T-cell (primary cell): ENCODE data around the gene SYT2. TPM values are rescaled to one million over a fixed set of nuclear protein-coding genes. Genes with fewer than 3 reads are reported as not detected.
"Not testable (repeated sequence)": the region's sequence is repeated elsewhere in the genome, so short reads cannot be mapped to it uniquely, and the experiment has no call there.

Source experiments
- ATAC-seq, 4 experiments: fragments of 200-7000 bp in 3 of 4; fragments of 150-1000 bp in 1 of 4; cut with Tn5 transposase; replicated peaks in 1 of 4; 1 replicate in 3 of 4; 2 replicates in 1 of 4; pipeline ENCODE4 v1.10.0; 2021; ENCODE audit warnings: moderate library complexity in 3 of 4, mild to moderate bottlenecking in 2 of 4, moderate number of reproducible peaks in 1 of 4
- CTCF ChIA-PET, 2 donors: fragments of 300-600 bp; sonication (Branson Sonifier 250); formaldehyde crosslinking; loops; one replicate each; lab custom pipeline; 2022; ENCODE audit warnings: antibody characterized with exemption in 2 of 2; lab: Charles Lee
- POLR2A ChIA-PET, 2 donors: fragments of 300-600 bp; sonication (Branson Sonifier 250); formaldehyde crosslinking; loops; one replicate each; lab custom pipeline; 2022; ENCODE audit warnings: antibody characterized with exemption in 2 of 2; lab: Charles Lee
- DNase-seq, 35 experiments: peaks; one replicate each; pipeline versions ENCODE4 v3.0.0 to v3.0.0-alpha.2; 2013 to 2023
- H3K27ac ChIP-seq: one replicate; pipeline ENCODE4 v1.5.1; 2013; ENCODE audit warnings: low read length
- H3K27me3 ChIP-seq, 2 experiments: replicated peaks in 1 of 2; 1 replicate in 1 of 2; 2 replicates in 1 of 2; pipeline versions ENCODE4 v1.6.1 to v1.7.0; 2013; ENCODE audit warnings: low read length in 1 of 2, mixed read lengths in 1 of 2; ENCODE audit not compliant: control insufficient read depth in 2 of 2, insufficient read depth in 2 of 2; ENCODE audit errors: extremely low read depth in 1 of 2
- H3K36me3 ChIP-seq, 2 donors: 1 replicate in 1 of 2; 2 replicates in 1 of 2; pipeline versions ENCODE4 v1.6.1 to v1.7.0; 2013; ENCODE audit warnings: low read length in 1 of 2; ENCODE audit not compliant: control insufficient read depth in 2 of 2, insufficient read depth in 1 of 2; ENCODE audit errors: extremely low read depth in 1 of 2
- H3K4me1 ChIP-seq, 2 experiments: 1 replicate in 1 of 2; 2 replicates in 1 of 2; pipeline versions ENCODE4 v1.6.1 to v1.7.0; 2013; ENCODE audit warnings: low read length in 2 of 2, mixed read lengths in 1 of 2; ENCODE audit not compliant: insufficient read depth in 2 of 2, control insufficient read depth in 1 of 2; ENCODE audit errors: extremely low read depth in 1 of 2
- H3K4me3 ChIP-seq, 2 donors: 1 replicate in 1 of 2; 2 replicates in 1 of 2; pipeline versions ENCODE4 v1.5.1 to v1.7.0; 2013; ENCODE audit warnings: mild to moderate bottlenecking in 2 of 2, low read length in 1 of 2, moderate library complexity in 1 of 2; ENCODE audit not compliant: control insufficient read depth in 1 of 2; ENCODE audit errors: extremely low read depth in 1 of 2
- H3K9me3 ChIP-seq: 2 replicates; pipeline ENCODE4 v1.7.0; 2013
- H3K27ac Mint-ChIP-seq, 2 donors: one replicate each; pipeline ENCODE4 v1.8.0; 2020 to 2021; ENCODE audit warnings: mild to moderate bottlenecking in 2 of 2, mixed read lengths in 2 of 2
- H3K27me3 Mint-ChIP-seq, 2 donors: one replicate each; pipeline ENCODE4 v1.8.0; 2021 to 2022; ENCODE audit warnings: mixed read lengths in 2 of 2
- H3K36me3 Mint-ChIP-seq: one replicate; pipeline ENCODE4 v1.8.0; 2021; ENCODE audit warnings: mixed read lengths
- H3K4me1 Mint-ChIP-seq, 3 donors: one replicate each; pipeline ENCODE4 v1.8.0; 2020 to 2022; ENCODE audit warnings: mixed read lengths in 3 of 3, mild to moderate bottlenecking in 1 of 3
- H3K4me3 Mint-ChIP-seq, 3 donors: one replicate each; pipeline ENCODE4 v1.8.0; 2020 to 2022; ENCODE audit warnings: mild to moderate bottlenecking in 3 of 3, mixed read lengths in 3 of 3, moderate library complexity in 3 of 3
- H3K9me3 Mint-ChIP-seq, 3 donors: one replicate each; pipeline ENCODE4 v1.8.0; 2020 to 2022; ENCODE audit warnings: mixed read lengths in 3 of 3
- WGBS: methylation state at CpG from one replicate; pipeline ENCODE4 v1.1.5; 2013; ENCODE audit warnings: missing lambda C conversion rate; ENCODE audit not compliant: insufficient coverage; 5-methylcytosine and 5-hydroxymethylcytosine counted together
- total RNA-seq, 35 experiments: library from RNA in 6 of 35; stranded (reverse) in 6 of 35; fragments of 120-200 nt in 1 of 35; gene quantifications; one replicate each; pipeline versions ENCODE4 v1.2.1 to v1.2.4 and lab custom pipeline; 2013 to 2026

The SYT2 gene
- total RNA-seq, 5 donors from 2014 or later (not counting 1 experiment from before 2014, with no cell fraction given): 0.03 to 0.07 (median 0.06) TPM; not detected in 2

DNA sequence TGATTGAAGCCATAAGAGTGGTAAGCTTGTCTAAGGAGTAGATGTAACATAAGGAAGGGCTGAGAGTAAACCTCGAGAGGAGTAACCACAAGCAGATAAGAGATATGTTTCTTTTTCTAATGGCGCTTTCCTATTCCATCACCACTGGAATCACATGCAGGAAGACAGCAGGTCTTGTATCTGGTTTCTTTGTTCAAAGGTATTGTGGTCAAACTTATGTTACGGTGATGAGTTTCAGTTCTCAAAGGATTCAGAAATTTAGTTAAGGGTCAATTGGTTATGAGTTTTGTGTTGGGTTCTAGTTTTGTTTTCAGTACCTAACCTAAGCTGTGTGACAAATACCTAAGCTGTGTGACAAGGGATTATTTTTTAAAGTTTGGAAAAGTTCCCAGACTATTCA is 163.5 kb downstream of the SYT2 start:
- H3K36me3 Mint-ChIP-seq, H3K27me3 Mint-ChIP-seq, H3K27ac ChIP-seq, H3K4me3 Mint-ChIP-seq, H3K4me1 Mint-ChIP-seq, H3K27ac Mint-ChIP-seq, CTCF ChIA-PET, DNase-seq, H3K9me3 ChIP-seq, H3K36me3 ChIP-seq, H3K4me3 ChIP-seq, POLR2A ChIA-PET, H3K4me1 ChIP-seq, ATAC-seq, H3K9me3 Mint-ChIP-seq, H3K27me3 ChIP-seq: not testable (repeated sequence)
- no CpG with 5 or more reads among the region's 3 CpGs for WGBS

- H3K27me3 ChIP-seq, H3K36me3 ChIP-seq, H3K4me1 ChIP-seq, POLR2A ChIA-PET, H3K9me3 Mint-ChIP-seq, H3K9me3 ChIP-seq, CTCF ChIA-PET, ATAC-seq, H3K4me1 Mint-ChIP-seq, H3K4me3 ChIP-seq, H3K27me3 Mint-ChIP-seq, H3K27ac Mint-ChIP-seq, H3K36me3 Mint-ChIP-seq, DNase-seq, H3K27ac ChIP-seq, H3K4me3 Mint-ChIP-seq: not testable (repeated sequence)
- 72% methylated on average over 3 of the region's 3 CpGs for WGBS
Observed at GRCh38 chr1:202546377-202546776, 163.9 kb downstream of the SYT2 start.

- H3K27ac Mint-ChIP-seq, H3K27me3 ChIP-seq, ATAC-seq, H3K27ac ChIP-seq, H3K27me3 Mint-ChIP-seq, H3K4me3 Mint-ChIP-seq, H3K4me1 ChIP-seq, H3K4me3 ChIP-seq, DNase-seq, H3K36me3 Mint-ChIP-seq, H3K4me1 Mint-ChIP-seq, H3K9me3 ChIP-seq, POLR2A ChIA-PET, H3K36me3 ChIP-seq, H3K9me3 Mint-ChIP-seq: not testable (repeated sequence)
- CTCF ChIA-PET: interaction anchor here (0.6 to 0.7 kb wide), 2 partner anchors 35 to 82 kb away, joined by 3 read pairs; no protein-coding TSS in a partner anchor
- WGBS: 78% methylated on average over 3 of the region's 3 CpGs
Observed at GRCh38 chr1:202545647-202546303, 164.5 kb downstream of the SYT2 start.

DNA sequence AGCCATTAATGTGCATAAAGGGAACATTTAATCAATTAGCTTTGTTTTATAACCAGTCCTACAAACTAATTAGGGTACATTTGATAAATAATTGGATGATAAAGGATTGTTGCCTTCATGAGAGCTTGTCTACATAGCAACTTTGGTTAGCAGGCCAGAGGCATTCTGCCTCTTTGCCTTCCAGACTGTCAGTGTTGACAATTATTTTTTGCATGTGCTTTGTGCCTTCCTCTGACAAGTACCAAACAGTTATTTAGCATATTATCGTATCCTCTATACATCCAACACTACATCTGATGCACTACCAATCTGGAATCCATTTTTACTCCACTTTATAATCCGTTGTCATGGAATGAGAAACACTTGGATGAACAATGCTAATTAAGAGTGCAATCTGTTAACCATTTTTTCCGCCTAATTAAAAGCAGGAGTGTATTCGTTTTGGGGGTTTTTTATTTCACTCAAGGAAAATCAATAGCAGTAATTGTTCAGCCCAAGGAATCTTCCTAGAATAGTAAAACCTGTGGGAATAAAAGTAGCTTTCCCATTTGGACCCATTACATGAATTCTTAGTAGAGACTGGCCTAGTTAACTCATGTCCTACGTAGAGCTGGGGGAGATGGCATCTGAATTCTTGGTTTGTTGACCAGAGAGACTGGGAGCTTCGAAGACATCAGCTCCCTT is 165.3 kb downstream of the SYT2 start:
- H3K36me3 ChIP-seq, H3K36me3 Mint-ChIP-seq, H3K4me3 ChIP-seq, CTCF ChIA-PET, H3K4me3 Mint-ChIP-seq, DNase-seq, H3K9me3 Mint-ChIP-seq, H3K9me3 ChIP-seq, ATAC-seq, H3K27ac Mint-ChIP-seq, H3K4me1 ChIP-seq, H3K27ac ChIP-seq, H3K27me3 Mint-ChIP-seq, H3K4me1 Mint-ChIP-seq, H3K27me3 ChIP-seq: not testable (repeated sequence)
- POLR2A ChIA-PET: interaction anchor here in 1 of 2 donors (0.6 kb wide), 1 partner anchor 9 kb away, joined by 3 read pairs; no protein-coding TSS in a partner anchor
- WGBS: no CpG with 5 or more reads among the region's 6 CpGs

DNA sequence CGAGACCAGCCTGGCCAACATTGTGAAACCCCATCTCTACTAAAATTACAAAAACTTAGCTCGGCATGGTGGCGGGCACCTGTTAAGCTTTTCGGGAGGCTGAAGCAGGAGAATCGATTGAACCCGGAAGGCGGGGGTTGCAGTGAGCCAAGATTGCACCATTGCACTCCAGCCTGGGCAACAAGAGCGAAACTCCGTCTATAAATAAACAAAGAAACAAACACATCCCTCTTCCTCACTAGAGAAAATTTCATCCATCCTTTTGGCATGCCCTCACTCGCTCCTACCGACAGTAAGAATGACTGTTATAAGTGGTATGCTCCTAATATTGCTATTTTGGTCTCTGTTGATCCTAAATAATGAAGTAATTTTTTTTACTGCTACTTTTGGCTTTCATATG is 166.7 kb downstream of the SYT2 start:
- not testable (repeated sequence) for ATAC-seq, H3K36me3 ChIP-seq, DNase-seq, H3K27ac Mint-ChIP-seq, H3K27me3 ChIP-seq, H3K27me3 Mint-ChIP-seq, H3K4me1 Mint-ChIP-seq, H3K9me3 ChIP-seq, H3K27ac ChIP-seq, H3K4me3 ChIP-seq, H3K4me3 Mint-ChIP-seq, H3K9me3 Mint-ChIP-seq, H3K36me3 Mint-ChIP-seq, H3K4me1 ChIP-seq
- WGBS: 96% methylated on average over 4 of the region's 11 CpGs
- ChIA-PET POLR2A (interaction anchor here in 1 of 2 donors (0.5 kb wide), 1 partner anchor 761 kb away, joined by 5 read pairs; no protein-coding TSS in a partner anchor), CTCF (interaction anchor here in 1 of 2 donors (0.6 kb wide), 1 partner anchor 12 kb away, joined by 3 read pairs; no protein-coding TSS in a partner anchor)

GRCh38 chr1:202542415-202542814 is 167.8 kb downstream of the SYT2 start:
- H3K27ac ChIP-seq, H3K4me1 Mint-ChIP-seq, H3K27ac Mint-ChIP-seq, H3K36me3 ChIP-seq, H3K9me3 Mint-ChIP-seq, H3K4me3 ChIP-seq, H3K27me3 Mint-ChIP-seq, H3K9me3 ChIP-seq, H3K4me1 ChIP-seq, POLR2A ChIA-PET, H3K4me3 Mint-ChIP-seq, CTCF ChIA-PET, ATAC-seq, DNase-seq, H3K27me3 ChIP-seq: not testable (repeated sequence)
- peaks cover 11% of the 10 kb centered on the region for H3K36me3 Mint-ChIP-seq
